ENCODE results near the gene SI.

Gene SI

GRCh38 chr3:164940745-164941144 lies 137.6 kb downstream of the SI start:
- no peak for TF ChIP-seq CTCF (IDR thresholded peaks at IDR 0.05; ENCODE audit: low read depth, low read length, missing control alignments)
- no peak overlapping the region for H3K4me3 ChIP-seq (ENCODE audit: low read depth, low read length)
- peak; percentile 24 for DNase-seq (ENCODE audit: low read depth)
- in situ Hi-C loops (cut with HindIII; ENCODE audit: low sequenced_read_pairs) = no loop called here

GRCh38 chr3:164929642-164930041 lies 148.7 kb downstream of the SI start:
- in situ Hi-C loops (cut with HindIII; ENCODE audit: low sequenced_read_pairs) = no loop called here
- TF ChIP-seq CTCF (IDR thresholded peaks at IDR 0.05; ENCODE audit: low read depth, low read length, missing control alignments) = no peak
- no peak overlapping the region for H3K4me3 ChIP-seq (ENCODE audit: low read depth, low read length)
- DNase-seq (ENCODE audit: low read depth) = no peak
